Fibroblast of skin of left biceps (primary cell): ENCODE results near the gene HS6ST3.
A peak's percentile ranks its signal among the peaks of the same experiment; 100 is the strongest.

ENCODE experiments used
- DNase-seq, 2 experiments: peaks; one replicate each; pipeline ENCODE4 v3.0.0-alpha.2; 2013; ENCODE audit warnings: low read depth in 2 of 2

HS6ST3 gene

GRCh38 chr13:96539791-96540190 is 449.9 kb downstream of the HS6ST3 start:
- no peak for DNase-seq

- DNase-seq = no peak
These were observed 450.8 kb downstream of the HS6ST3 start for GRCh38 chr13:96540670-96541069.

- no peak for DNase-seq
These were observed 453.1 kb downstream of the HS6ST3 start for GRCh38 chr13:96542986-96543385.

GRCh38 chr13:96544957-96545356 is 455.1 kb downstream of the HS6ST3 start:
- DNase-seq = no peak

- no peak for DNase-seq
These were observed 456.6 kb downstream of the HS6ST3 start for GRCh38 chr13:96546463-96546862.

GRCh38 chr13:96551546-96551945 is 461.6 kb downstream of the HS6ST3 start:
- DNase-seq = no peak

GRCh38 chr13:96552559-96552958 is 462.7 kb downstream of the HS6ST3 start:
- DNase-seq = no peak

- no peak for DNase-seq
These were observed 463.9 kb downstream of the HS6ST3 start for GRCh38 chr13:96553796-96554195.

- no peak for DNase-seq
These were observed 483.7 kb downstream of the HS6ST3 start for GRCh38 chr13:96573563-96573962.

GRCh38 chr13:96575423-96576320 is 485.8 kb downstream of the HS6ST3 start:
- DNase-seq = no peak

- DNase-seq = no peak
These were observed 491.8 kb downstream of the HS6ST3 start for GRCh38 chr13:96581741-96582140.

- DNase-seq = no peak
These were observed 525.3 kb downstream of the HS6ST3 start for GRCh38 chr13:96615252-96615651.

- DNase-seq = no peak
These were observed 527.6 kb downstream of the HS6ST3 start for GRCh38 chr13:96617528-96617927.

GRCh38 chr13:96621634-96622183 is 531.8 kb downstream of the HS6ST3 start:
- no peak for DNase-seq

- no peak for DNase-seq
These were observed 539.4 kb downstream of the HS6ST3 start for GRCh38 chr13:96629331-96629730.

- DNase-seq = no peak
These were observed 542.8 kb downstream of the HS6ST3 start for GRCh38 chr13:96632536-96633320.

GRCh38 chr13:96636001-96636709 is 546.2 kb downstream of the HS6ST3 start:
- no peak for DNase-seq

- DNase-seq = no peak
These were observed 547.1 kb downstream of the HS6ST3 start for GRCh38 chr13:96637039-96637438.

GRCh38 chr13:96646101-96646500 is 556.2 kb downstream of the HS6ST3 start:
- DNase-seq = no peak

GRCh38 chr13:96646515-96647211 is 556.8 kb downstream of the HS6ST3 start:
- DNase-seq = no peak

GRCh38 chr13:96650301-96650886 is 560.5 kb downstream of the HS6ST3 start:
- DNase-seq = peak; percentile 25 to 31
